ENCODE data around the gene KRTAP3-1.
"Not testable (repeated sequence)": the region's sequence is repeated elsewhere in the genome, so short reads cannot be mapped to it uniquely, and the experiment has no call there.

The KRTAP3-1 gene

GRCh38 chr17:41013606-41014005, 4.7 kb upstream of the KRTAP3-1 start:
- no peak for DNase-seq

- no peak for DNase-seq
Measured at GRCh38 chr17:41013181-41013580, 4.3 kb upstream of the KRTAP3-1 start.

- DNase-seq, result no peak
Measured at GRCh38 chr17:41012326-41013120, 3.6 kb upstream of the KRTAP3-1 start.

GRCh38 chr17:41010441-41010840, 1.5 kb upstream of the KRTAP3-1 start:
- DNase-seq, result no peak

GRCh38 chr17:41009936-41010335, 1.0 kb upstream of the KRTAP3-1 start:
- DNase-seq, result no peak

- no peak for DNase-seq
Measured at GRCh38 chr17:41009301-41009760, 403 bp upstream of the KRTAP3-1 start.

- DNase-seq, result no peak
Measured at GRCh38 chr17:41004397-41004796, 4.5 kb downstream of the KRTAP3-1 start.

GRCh38 chr17:41003926-41004325, 5.0 kb downstream of the KRTAP3-1 start:
- DNase-seq, result no peak

GRCh38 chr17:41002814-41003213, 6.1 kb downstream of the KRTAP3-1 start:
- DNase-seq, result no peak

GRCh38 chr17:41001795-41002194, 7.1 kb downstream of the KRTAP3-1 start:
- no peak for DNase-seq

- DNase-seq, result not testable (repeated sequence)
Measured at GRCh38 chr17:40999563-40999962, 9.4 kb downstream of the KRTAP3-1 start, which contains the start of gene KRTAP3-2. TSS of gene KRTAP3-2 (minus strand) at chr17:40999906. CDS start at chr17:40999853, 53 bp downstream.

- no peak for DNase-seq
Measured at GRCh38 chr17:40997361-40997760, 11.6 kb downstream of the KRTAP3-1 start.

- DNase-seq, result no peak
Measured at GRCh38 chr17:40996829-40997228, 12.1 kb downstream of the KRTAP3-1 start.

GRCh38 chr17:40995116-40995515, 13.8 kb downstream of the KRTAP3-1 start:
- no peak for DNase-seq

GRCh38 chr17:40993839-40994238, 15.1 kb downstream of the KRTAP3-1 start, which contains the start of gene KRTAP3-3:
TSS of gene KRTAP3-3 (minus strand) at chr17:40994164. CDS start at chr17:40994097, 67 bp downstream.
- no peak for DNase-seq

GRCh38 chr17:40993084-40993483, 15.8 kb downstream of the KRTAP3-1 start:
- DNase-seq, result no peak

GRCh38 chr17:40992666-40993065, 16.3 kb downstream of the KRTAP3-1 start:
- no peak for DNase-seq

- no peak for DNase-seq
Measured at GRCh38 chr17:40986920-40987319, 22.0 kb downstream of the KRTAP3-1 start.

- no peak for DNase-seq
Measured at GRCh38 chr17:40984226-40984625, 24.7 kb downstream of the KRTAP3-1 start, which contains the start of gene KRT40. TSS of gene KRT40 (minus strand) at chr17:40984326. CDS start at chr17:40984273, 53 bp downstream.

- no peak for DNase-seq
Measured at GRCh38 chr17:40981115-40981514, 27.8 kb downstream of the KRTAP3-1 start.

GRCh38 chr17:40980596-40980995, 28.3 kb downstream of the KRTAP3-1 start:
- DNase-seq, result no peak

- no peak for DNase-seq
Measured at GRCh38 chr17:40980117-40980516, 28.8 kb downstream of the KRTAP3-1 start.

- DNase-seq, result no peak
Measured at GRCh38 chr17:40978575-40979151, 30.3 kb downstream of the KRTAP3-1 start.

- no peak for DNase-seq
Measured at GRCh38 chr17:40975516-40975915, 33.4 kb downstream of the KRTAP3-1 start.
